HK-2 (cell line): ENCODE measurements around the gene EMC7.
A peak's percentile ranks its signal among the peaks of the same experiment; 100 is the strongest.
"Not testable (repeated sequence)": the region's sequence is repeated elsewhere in the genome, so short reads cannot be mapped to it uniquely, and the experiment has no call there.

Experiments used
- DNase-seq: peaks from one replicate; pipeline ENCODE4 v3.0.0-alpha.2; 2018; ENCODE audit not compliant: unreplicated experiment

Gene EMC7

DNA sequence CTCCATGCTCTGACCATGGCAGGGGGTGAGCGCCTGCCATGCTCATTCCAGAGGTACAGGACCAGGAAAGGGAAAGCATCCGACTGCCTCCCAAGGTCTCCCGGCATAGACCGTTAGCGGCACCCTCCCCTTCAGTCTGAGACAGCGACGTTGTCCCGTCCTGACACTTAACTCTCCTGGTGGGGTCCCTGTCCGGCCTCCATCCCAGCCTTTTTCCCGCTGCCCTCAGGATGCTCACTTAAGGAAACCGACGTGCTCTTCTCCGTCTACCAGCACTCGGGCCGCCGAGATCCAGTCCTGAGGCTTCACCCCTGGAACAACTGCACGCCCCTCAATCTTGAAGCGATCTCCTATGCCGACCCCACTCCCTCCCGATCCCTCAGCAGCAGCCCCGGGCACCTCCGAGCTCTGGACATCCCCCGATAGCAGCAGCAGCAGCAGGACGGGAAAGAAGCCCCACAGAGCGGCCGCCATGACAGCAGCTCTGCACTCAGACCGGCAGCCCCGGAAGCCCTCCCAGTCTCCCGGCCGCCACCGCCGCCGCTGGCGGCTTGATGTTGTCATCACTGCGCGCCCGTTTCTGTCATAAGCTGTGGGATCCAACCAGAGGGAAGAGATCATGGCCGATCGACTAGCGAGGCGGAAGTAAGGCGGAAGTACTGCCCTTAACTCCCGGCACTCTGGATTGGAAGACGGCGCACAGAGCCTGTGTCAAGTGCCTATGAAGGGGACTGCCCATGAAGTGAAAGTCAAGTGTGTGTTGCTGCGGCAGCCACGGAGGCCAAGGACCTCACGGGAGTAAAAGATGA, at the start of gene EMC7, which contains the start of gene PGBD4:
Gene EMC7, minus strand, starts transcription at position 497 of the 809 bp plus-strand sequence. Its CDS starts 23 bp downstream, at position 474.
Gene PGBD4, plus strand, starts transcription at position 718 of the 809 bp plus-strand sequence. CDS start 449 bp downstream, outside the sequence.
- peak; percentile 94 for DNase-seq

GRCh38 chr15:34147371-34148140, 45.9 kb upstream of the EMC7 start:
- DNase-seq: no peak

- DNase-seq: no peak
These were observed 31.8 kb upstream of the EMC7 start for GRCh38 chr15:34133511-34133910.

GRCh38 chr15:34132881-34133280, 31.2 kb upstream of the EMC7 start:
- DNase-seq: no peak

- DNase-seq: no peak
These were observed 27.2 kb upstream of the EMC7 start for GRCh38 chr15:34128898-34129297.

- no peak for DNase-seq
These were observed 24.9 kb upstream of the EMC7 start for GRCh38 chr15:34126522-34126921.

- DNase-seq: no peak
These were observed 24.3 kb upstream of the EMC7 start for GRCh38 chr15:34125945-34126344.

DNA sequence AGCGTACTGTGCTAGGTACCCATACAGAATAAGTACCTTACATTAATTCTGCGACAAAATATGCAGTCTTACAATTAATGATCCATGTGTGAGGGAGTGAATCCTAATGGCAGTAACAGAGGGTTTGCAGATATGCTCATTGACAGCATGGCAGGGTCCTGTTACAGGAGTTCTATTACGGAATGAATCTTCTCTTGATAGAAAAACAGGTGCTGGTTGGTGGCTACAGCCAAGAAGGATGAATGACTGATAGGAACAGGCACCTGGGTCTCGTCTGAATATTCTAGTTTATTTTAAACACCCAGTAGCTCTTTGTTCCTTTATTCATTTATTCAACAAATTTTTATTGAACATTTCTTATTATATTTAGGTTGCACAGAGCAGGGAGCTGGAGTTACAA, 23.0 kb upstream of the EMC7 start:
- DNase-seq: no peak

DNA sequence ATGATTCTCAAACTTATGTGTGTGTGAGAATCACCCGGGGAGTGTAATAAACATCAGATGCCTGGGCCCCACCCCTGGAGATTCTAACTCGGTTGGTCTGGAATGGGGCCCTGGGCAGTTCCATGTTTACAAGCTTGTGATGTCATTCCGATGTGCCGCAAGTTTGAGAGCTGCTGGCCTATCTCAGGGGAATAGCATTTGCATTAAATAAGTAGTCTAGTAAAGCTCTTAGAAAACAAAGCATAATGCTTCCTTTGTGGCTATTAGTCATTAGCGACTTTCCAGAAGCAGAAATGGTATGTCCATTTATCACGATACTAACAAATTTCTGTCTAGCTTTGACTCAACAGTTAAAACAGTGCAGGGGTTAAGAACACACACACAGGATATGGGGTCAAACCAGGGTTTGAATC, 21.1 kb upstream of the EMC7 start:
- no peak for DNase-seq

- DNase-seq: not testable (repeated sequence)
These were observed 20.1 kb upstream of the EMC7 start for GRCh38 chr15:34121786-34122185.

DNA sequence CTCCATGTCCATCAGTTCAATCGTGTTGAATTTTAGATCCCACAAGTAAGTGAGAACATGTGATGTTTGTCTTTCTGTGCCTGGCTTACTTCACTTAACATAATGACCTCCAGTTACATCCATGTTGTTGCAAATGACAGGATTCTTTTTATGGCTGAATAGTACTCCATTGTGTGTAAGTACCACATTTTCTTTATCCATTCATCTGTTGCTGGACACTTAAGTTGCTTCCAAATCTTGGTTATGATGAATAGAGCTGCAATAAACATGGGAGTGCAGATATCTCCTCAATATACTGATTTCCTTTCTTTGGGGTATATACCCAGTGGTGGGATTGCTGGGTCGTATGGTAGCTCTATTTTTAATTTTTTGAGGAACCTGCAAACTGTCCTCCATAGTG, 18.8 kb upstream of the EMC7 start:
- DNase-seq: not testable (repeated sequence)

- DNase-seq: no peak
These were observed 17.6 kb upstream of the EMC7 start for GRCh38 chr15:34119291-34119690.

- DNase-seq: no peak
These were observed 15.0 kb upstream of the EMC7 start for GRCh38 chr15:34116620-34117019.

GRCh38 chr15:34114739-34115138, 13.1 kb upstream of the EMC7 start:
- DNase-seq: no peak

DNA sequence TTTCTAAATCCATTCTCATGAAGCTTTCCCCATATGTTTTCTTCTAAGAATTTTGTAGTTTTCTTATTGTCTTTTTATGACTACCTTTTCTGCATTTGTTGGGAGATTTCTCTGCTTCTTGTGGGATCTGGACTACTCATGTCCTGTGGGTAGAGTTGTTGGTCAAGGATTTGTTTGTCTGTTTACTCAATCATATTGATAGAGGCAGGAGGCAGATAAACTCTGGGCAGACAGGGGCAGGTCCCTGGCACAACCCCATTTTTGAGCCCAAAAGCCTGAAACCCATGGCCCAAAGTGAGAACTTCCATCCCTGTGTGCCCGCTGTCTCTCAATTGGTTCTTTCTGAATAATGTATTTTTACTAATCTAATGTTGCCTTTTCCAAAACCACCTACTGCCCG, 12.6 kb upstream of the EMC7 start:
- DNase-seq: no peak

- DNase-seq: no peak
These were observed 9.8 kb upstream of the EMC7 start for GRCh38 chr15:34111488-34111887.

DNA sequence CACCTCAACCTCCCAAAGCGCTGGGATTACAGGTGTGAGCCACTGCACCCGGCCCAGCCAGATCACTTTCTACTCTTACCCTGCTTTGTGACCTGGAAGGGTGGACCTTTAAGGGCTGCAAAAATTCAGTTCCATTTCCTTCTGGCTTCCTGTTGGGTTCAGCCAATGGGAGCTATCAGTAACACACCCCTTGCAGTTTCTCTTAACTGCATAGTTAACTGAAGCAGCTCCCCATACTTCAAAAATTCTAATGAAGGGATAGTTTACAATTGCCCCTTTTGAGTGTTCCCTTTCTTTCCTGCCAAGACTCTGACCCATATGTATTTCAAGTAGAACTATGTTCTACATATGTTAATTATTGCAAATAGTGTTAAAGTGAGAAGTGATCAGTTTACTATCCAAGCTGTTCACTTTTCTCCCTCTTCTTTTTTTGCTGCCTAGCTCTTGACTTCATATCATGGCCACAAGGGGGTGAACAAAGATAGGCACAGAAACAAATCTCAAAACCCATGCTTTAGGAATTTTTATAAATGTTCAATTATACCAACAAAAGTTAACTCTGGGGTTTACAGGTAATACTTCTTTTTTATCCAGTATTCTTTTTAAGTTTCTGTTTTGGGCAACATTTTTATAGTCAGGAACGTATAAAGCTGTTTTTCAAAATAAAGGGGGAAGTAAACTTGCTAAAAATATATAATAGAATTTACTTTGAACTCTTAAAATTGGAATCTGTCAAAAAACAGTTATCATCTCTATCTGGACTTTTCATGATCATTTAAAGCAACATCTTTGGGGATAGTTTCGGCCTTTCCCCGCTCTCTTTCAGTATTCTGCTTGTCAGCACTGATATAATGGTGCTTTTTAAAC, 8.4 kb upstream of the EMC7 start:
- DNase-seq: no peak

- DNase-seq: no peak
These were observed 5.7 kb upstream of the EMC7 start for GRCh38 chr15:34107315-34107714.

- DNase-seq: no peak
These were observed 4.8 kb upstream of the EMC7 start for GRCh38 chr15:34106423-34106822.

DNA sequence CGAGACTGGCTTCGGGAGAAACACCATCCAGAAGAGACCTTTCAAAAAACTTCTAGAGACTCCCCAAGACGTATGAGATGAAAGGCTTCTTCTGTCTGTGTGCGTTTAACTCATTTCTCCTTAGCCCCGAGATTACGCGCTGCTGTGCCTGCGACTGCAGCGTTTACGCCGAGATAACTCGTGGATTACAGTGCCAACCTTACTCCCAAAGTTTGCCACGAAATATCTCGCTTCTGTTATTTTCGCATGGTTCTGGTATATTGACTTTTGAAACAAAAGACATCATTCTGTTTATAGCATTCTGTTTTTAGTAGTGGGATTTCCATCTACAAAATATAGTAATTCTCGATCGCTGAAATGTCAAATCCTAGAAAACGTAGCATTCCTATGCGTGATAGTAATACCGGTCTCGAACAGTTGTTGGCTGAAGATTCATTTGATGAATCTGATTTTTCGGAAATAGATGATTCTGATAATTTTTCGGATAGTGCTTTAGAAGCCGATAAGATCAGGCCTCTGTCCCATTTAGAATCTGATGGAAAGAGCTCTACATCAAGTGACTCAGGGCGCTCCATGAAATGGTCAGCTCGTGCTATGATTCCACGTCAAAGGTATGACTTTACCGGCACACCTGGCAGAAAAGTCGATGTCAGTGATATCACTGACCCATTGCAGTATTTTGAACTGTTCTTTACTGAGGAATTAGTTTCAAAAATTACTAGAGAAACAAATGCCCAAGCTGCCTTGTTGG, 688 bp upstream of the EMC7 start:
- DNase-seq: no peak

- DNase-seq: no peak
These were observed 1.7 kb downstream of the EMC7 start for GRCh38 chr15:34099914-34100313.
